Spleen (tissue), 7 donors: ENCODE measurements around the gene EPHA4.

Experiments used
- POLR2A ChIP-seq, 3 donors: fragments of 450-650 bp; IDR thresholded peaks; one replicate each; pipeline ENCODE4 v1.5.1; 2017; ENCODE audit warnings: antibody characterized with exemption in 3 of 3, mild to moderate bottlenecking in 1 of 3
- POLR2AphosphoS5 ChIP-seq, 3 donors: sonication (generic); formaldehyde crosslinking; IDR thresholded peaks; one replicate each; pipeline ENCODE4 v1.5.1; 2017; ENCODE audit warnings: antibody characterized with exemption in 3 of 3
- TF ChIP-seq, protein P1 (sequence below), 11 experiments: fragments of 200-600 bp in 7 of 11; fragments of 450-650 bp in 4 of 11; sonication (generic) in 4 of 11; IDR thresholded peaks in 8 of 11; conservative IDR thresholded peaks in 3 of 11; 1 replicate in 7 of 11; 2 replicates in 4 of 11; pipeline versions ENCODE4 v1.4.0 to v1.8.0; 2016 to 2021; ENCODE audit warnings: antibody characterized with exemption in 11 of 11, inconsistent platforms in 4 of 11, mild to moderate bottlenecking in 1 of 11
- donor health status: DM: no; HTN: no; CAD: no; lungs with moderate emphysema.
- donor health status: DM: no; HTN: no; CAD: no.
- donor health status: DM: no; HTN: no; CAD: no.

DNA sequence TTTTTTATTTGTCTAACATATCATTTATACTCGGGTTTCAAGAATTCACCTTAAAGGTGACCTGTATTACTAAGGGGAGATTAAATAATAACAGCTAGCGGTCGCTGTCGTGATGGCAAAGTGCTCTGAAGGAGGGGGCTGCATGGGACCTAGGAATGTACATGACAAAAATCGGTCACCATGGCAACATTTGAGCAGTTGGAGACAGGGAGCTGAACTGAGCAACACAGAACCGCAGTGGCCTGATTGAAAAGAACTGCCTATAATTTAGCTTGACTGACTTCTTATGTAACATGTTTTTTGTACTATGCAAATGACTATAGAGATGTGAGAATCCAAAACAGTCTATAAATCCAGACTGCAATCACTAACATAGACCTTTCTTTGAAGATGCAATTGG is 34.3 kb upstream of the EPHA4 start:
- TF ChIP-seq POLR2A (IDR thresholded peaks at IDR 0.05) (no peak), POLR2AphosphoS5 (IDR thresholded peaks at IDR 0.05) (no peak)
- TF ChIP-seq, protein P1, sequence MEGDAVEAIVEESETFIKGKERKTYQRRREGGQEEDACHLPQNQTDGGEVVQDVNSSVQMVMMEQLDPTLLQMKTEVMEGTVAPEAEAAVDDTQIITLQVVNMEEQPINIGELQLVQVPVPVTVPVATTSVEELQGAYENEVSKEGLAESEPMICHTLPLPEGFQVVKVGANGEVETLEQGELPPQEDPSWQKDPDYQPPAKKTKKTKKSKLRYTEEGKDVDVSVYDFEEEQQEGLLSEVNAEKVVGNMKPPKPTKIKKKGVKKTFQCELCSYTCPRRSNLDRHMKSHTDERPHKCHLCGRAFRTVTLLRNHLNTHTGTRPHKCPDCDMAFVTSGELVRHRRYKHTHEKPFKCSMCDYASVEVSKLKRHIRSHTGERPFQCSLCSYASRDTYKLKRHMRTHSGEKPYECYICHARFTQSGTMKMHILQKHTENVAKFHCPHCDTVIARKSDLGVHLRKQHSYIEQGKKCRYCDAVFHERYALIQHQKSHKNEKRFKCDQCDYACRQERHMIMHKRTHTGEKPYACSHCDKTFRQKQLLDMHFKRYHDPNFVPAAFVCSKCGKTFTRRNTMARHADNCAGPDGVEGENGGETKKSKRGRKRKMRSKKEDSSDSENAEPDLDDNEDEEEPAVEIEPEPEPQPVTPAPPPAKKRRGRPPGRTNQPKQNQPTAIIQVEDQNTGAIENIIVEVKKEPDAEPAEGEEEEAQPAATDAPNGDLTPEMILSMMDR (IDR thresholded peaks at IDR 0.05 in 8 of 11, conservative IDR thresholded peaks at IDR 0.05 in 3 of 11), result no peak
